Chondrocyte (in vitro differentiated cells): ENCODE measurements around the gene CEP95. TPM values are rescaled to one million over a fixed set of nuclear protein-coding genes. Genes with fewer than 3 reads are reported as not detected.
A peak's percentile ranks its signal among the peaks of the same experiment; 100 is the strongest.

Source experiments
- DNase-seq: peaks from one replicate; pipeline ENCODE4 v3.0.0; 2021; ENCODE audit warnings: mixed read lengths, low spot score
- H3K27ac Mint-ChIP-seq: one replicate; pipeline ENCODE4 v1.8.0; 2021; ENCODE audit warnings: mild to moderate bottlenecking, moderate library complexity, mixed read lengths; ENCODE audit not compliant: unreplicated experiment
- H3K27me3 Mint-ChIP-seq: 2 replicates; pipeline ENCODE4 v1.8.0; 2021; ENCODE audit warnings: low read depth, mixed read lengths
- H3K36me3 Mint-ChIP-seq: 2 replicates; pipeline ENCODE4 v1.8.0; 2021; ENCODE audit warnings: low read depth, mixed read lengths
- H3K4me1 Mint-ChIP-seq: 2 replicates; pipeline ENCODE4 v1.8.0; 2021; ENCODE audit warnings: low read depth, mild to moderate bottlenecking, mixed read lengths
- H3K4me3 Mint-ChIP-seq: one replicate; pipeline ENCODE4 v1.8.0; 2021; ENCODE audit warnings: mild to moderate bottlenecking, moderate library complexity, mixed read lengths; ENCODE audit not compliant: unreplicated experiment
- H3K9me3 Mint-ChIP-seq: 2 replicates; pipeline ENCODE4 v1.8.0; 2021; ENCODE audit warnings: low read depth, mixed read lengths
- total RNA-seq: library from RNA; stranded (reverse); gene quantifications from 3 replicates; pipeline ENCODE4 v1.2.1, GENCODE V29; 2021
- TF ChIP-seq, protein P1 (sequence below): fragments of 200-600 bp; sonication (generic); IDR thresholded peaks from 2 replicates; pipeline ENCODE4 v1.5.0; 2021; ENCODE audit warnings: antibody characterized with exemption, mild to moderate bottlenecking, moderate library complexity

CEP95 gene
- total RNA-seq, 1 donor from 2014 or later = 29.6 TPM

DNA sequence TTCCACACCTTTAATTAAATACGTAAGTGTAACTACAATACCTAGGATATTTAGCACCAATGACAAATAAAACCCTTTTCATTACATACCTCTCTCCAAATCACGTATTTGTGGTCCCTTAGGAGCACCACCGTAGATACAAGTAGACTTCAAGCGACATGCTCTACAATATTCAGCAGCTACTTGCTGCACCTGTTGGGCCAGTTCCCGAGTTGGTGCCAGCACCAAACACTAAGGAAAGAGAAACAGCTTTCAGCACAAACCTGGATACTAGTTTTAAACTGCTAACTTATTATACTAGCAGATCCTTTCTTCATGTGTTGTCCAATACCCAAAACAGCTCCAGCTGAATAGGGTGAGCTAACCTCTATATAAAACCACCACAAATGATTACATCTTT lies 3.4 kb upstream of the CEP95 start:
- no peaks in the 10 kb centered on the region for H3K9me3 Mint-ChIP-seq
- peaks cover 65% of the 10 kb centered on the region for H3K36me3 Mint-ChIP-seq
- DNase-seq = no peak
- H3K27ac Mint-ChIP-seq = peak overlapping the region; percentile 83
- peak overlapping the region; percentile 49 for H3K4me3 Mint-ChIP-seq
- TF ChIP-seq, protein P1, sequence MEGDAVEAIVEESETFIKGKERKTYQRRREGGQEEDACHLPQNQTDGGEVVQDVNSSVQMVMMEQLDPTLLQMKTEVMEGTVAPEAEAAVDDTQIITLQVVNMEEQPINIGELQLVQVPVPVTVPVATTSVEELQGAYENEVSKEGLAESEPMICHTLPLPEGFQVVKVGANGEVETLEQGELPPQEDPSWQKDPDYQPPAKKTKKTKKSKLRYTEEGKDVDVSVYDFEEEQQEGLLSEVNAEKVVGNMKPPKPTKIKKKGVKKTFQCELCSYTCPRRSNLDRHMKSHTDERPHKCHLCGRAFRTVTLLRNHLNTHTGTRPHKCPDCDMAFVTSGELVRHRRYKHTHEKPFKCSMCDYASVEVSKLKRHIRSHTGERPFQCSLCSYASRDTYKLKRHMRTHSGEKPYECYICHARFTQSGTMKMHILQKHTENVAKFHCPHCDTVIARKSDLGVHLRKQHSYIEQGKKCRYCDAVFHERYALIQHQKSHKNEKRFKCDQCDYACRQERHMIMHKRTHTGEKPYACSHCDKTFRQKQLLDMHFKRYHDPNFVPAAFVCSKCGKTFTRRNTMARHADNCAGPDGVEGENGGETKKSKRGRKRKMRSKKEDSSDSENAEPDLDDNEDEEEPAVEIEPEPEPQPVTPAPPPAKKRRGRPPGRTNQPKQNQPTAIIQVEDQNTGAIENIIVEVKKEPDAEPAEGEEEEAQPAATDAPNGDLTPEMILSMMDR = no peak
- peaks cover 72% of the 10 kb centered on the region for H3K4me1 Mint-ChIP-seq
- no peaks in the 10 kb centered on the region for H3K27me3 Mint-ChIP-seq

DNA sequence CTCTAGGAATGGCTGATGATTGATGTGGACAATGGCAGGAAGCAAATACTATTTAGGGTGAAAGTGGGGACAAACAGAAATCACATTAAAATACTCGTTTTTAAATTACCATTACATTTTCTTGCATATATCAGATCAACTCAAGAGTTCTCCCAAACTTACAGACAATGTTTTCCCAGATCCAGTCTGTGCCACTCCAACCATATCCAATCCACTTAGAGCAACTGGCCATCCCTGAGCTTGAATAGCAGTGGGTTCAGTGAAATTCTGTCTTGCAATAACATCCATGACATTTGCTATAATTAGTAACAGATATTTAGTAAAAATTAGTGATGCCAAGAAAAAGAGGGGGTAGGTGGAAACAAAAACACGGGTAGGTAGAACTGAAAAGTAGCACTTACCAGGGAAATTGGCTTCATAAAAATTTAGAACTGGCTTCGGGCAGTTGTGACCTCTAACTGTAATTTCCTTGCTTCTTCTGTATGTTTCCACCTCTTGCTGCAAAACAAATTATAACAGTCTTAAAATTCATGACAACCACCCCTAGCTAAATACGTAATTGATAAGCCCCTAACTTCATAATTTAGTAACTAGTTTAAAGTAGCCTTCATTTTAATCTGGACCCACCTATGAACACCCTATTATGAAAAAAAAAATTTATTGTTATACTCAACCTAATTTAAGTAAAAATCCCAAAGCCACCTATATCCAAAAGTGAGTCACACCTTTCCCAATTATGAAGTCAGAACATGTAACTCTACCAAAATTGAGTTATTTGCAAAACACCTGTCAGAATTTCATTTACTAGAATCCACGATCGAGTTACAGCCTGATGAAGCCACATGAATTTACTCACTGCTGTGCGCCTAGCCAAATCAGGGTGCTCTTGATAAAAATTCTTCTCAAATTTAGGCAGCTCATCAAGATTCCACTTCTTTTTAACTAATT lies 2.7 kb upstream of the CEP95 start:
- H3K9me3 Mint-ChIP-seq = no peaks in the 10 kb centered on the region

DNA sequence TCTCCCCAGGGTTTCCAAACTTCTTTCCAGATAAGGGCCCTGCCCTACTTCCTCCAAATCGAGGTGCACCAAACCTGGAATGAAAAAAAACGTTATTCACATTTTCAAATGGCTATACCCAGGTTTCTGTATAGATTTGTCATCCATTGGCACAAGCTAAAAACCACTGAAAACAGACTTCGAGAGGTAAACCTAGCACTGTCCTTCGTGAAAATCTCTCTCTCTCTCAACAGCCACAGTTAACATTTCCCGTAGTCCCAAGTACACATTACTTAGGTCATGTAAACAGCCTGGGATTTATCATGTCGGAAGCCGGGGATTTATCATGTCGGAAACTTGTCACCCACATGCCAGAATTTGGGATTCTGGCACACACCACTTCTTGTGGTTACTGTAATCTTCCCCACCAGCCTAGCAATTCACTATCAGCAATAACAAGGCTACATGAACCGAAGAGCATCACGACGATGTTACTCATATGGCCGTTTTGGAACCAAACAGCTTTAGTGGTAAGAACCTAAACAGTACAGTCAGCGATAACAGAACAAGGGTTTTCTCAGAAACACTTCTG lies 1.9 kb upstream of the CEP95 start:
- Mint-ChIP-seq H3K4me1 (peaks cover 65% of the 10 kb centered on the region), H3K36me3 (peaks cover 55% of the 10 kb centered on the region), H3K4me3 (peak overlapping the region; percentile 100), H3K27ac (peak overlapping the region; percentile 100), H3K27me3 (no peaks in the 10 kb centered on the region), H3K9me3 (no peaks in the 10 kb centered on the region)
- TF ChIP-seq, protein P1 = no peak
- no peak for DNase-seq

More for the DNA sequence above, 2.7 kb upstream of the CEP95 start:
- peaks cover 60% of the 10 kb centered on the region for H3K36me3 Mint-ChIP-seq
- TF ChIP-seq, protein P1 = no peak
- H3K27ac Mint-ChIP-seq = peak overlapping the region; percentile 100
- DNase-seq = no peak
- H3K27me3 Mint-ChIP-seq = no peaks in the 10 kb centered on the region
- H3K4me1 Mint-ChIP-seq = peaks cover 71% of the 10 kb centered on the region
- peak overlapping the region; percentile 100 for H3K4me3 Mint-ChIP-seq

DNA sequence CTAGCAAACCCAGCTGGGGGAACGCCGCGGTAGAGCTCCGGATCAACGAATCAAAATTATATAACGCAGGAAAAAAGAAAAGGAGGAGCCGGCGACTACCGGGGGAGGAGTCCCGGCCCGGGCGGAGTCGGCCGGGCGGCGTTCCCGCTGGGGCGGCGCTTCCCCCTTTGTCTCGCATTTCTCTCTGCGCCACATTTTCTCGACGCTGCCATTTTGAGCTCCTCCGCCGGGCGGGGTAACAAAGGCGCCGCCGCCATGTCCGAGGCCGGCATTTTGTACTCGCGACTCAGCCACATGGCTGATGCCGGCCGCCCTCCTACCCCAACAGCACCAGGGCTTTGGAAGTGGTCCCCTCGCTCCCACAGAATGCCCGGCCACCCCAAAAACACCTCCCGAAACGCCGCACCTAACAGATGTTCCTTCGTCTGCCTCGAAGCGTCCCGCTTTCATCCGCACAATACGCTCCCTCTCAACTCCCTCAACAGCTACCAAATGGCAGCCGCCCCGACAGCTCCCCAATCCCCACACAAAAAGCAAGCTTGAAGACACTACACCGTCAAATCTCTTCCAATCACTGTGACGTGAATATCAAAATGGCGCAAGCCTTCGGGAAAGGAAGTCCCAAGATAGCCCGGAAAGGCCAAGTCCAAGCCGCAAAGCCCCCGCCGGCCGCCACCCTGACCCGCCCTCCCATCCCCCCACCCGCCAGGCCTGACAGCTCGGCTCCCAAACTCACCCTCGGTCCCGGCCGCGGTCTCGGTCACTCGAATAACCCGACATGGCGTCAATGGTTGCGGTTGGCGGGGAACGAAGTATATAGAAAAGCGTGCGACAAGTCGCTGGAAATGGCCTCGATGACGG lies 1.2 kb upstream of the CEP95 start:
- H3K27ac Mint-ChIP-seq = peak overlapping the region; percentile 100
- H3K9me3 Mint-ChIP-seq = no peaks in the 10 kb centered on the region
- peaks cover 50% of the 10 kb centered on the region for H3K36me3 Mint-ChIP-seq
- no peaks in the 10 kb centered on the region for H3K27me3 Mint-ChIP-seq
- peak; percentile 93 for DNase-seq
- peak overlapping the region; percentile 100 for H3K4me3 Mint-ChIP-seq
- H3K4me1 Mint-ChIP-seq = peaks cover 58% of the 10 kb centered on the region
- TF ChIP-seq, protein P1 = no peak

DNA sequence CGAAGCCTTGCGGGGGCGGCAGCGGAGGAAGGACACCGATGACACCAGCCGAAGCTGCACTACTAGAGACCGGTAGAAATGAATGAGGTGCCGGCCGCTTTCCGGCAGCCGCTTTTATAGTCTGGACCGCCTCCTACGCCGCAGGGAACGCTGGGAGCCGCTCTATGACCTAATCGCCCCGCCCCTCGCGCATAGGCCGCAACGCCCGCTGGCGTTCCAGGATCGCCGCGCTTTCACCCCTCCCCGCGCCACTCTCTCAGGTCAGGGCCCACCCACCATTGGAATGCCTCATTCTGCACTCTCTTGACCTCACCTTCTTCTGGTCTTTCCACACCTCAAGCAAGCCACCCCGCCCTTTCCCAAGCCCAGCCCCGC lies 589 bp upstream of the CEP95 start, which contains the start of gene DDX5:
Gene DDX5 (minus strand): TSS at position 89 of the 375 bp plus-strand sequence. CDS start 170 bp downstream, outside the sequence.
- peak; percentile 97 for DNase-seq
- Mint-ChIP-seq H3K27ac (peak within 1 kb of the TSS; percentile 100), H3K36me3 (peaks cover 49% of the 10 kb centered on the region), H3K4me1 (peaks cover 52% of the 10 kb centered on the region), H3K4me3 (peak within 1 kb of the TSS; percentile 100), H3K9me3 (no peaks in the 10 kb centered on the region), H3K27me3 (no peaks in the 10 kb centered on the region)
- TF ChIP-seq, protein P1 = no peak
